PC-9 (cell line): Measurements from ENCODE around the gene INSYN2B. TPM values are rescaled to one million over a fixed set of nuclear protein-coding genes. Genes with fewer than 3 reads are reported as not detected.
A peak's percentile ranks its signal among the peaks of the same experiment; 100 is the strongest.

Experiments
- BruUV-seq: library from RNA; stranded (reverse); fragments of 400-500 nt; replicated peaks from 2 replicates; lab custom pipeline; 2021; lab: Mats Ljungman, UMichigan
- CTCF ChIA-PET: fragments of 300-600 bp; sonication (Branson Sonifier 250); formaldehyde crosslinking; loops from one replicate; lab custom pipeline; 2022; ENCODE audit warnings: antibody characterized with exemption; lab: Charles Lee
- POLR2A ChIA-PET: fragments of 300-600 bp; sonication (Branson Sonifier 250); formaldehyde crosslinking; loops from one replicate; lab custom pipeline; 2022; ENCODE audit warnings: antibody characterized with exemption; ENCODE audit not compliant: unreplicated experiment; lab: Charles Lee
- DNase-seq, 2 experiments: peaks; one replicate each; pipeline versions ENCODE4 v3.0.0 to v3.0.0-alpha.2; 2015 to 2022; ENCODE audit warnings: mixed read lengths in 1 of 2
- H2AFZ ChIP-seq: fragments of 200-600 bp; sonication (generic); 2 replicates; pipeline ENCODE4 v1.8.1; 2017; ENCODE audit warnings: antibody characterized with exemption
- H3F3A ChIP-seq: fragments of 200-600 bp; sonication (generic); 2 replicates; pipeline ENCODE4 v1.8.1; 2017; ENCODE audit warnings: antibody characterized with exemption, mild to moderate bottlenecking, low read depth; ENCODE audit not compliant: insufficient read depth
- H3K27ac ChIP-seq: fragments of 200-600 bp; sonication (generic); 2 replicates; pipeline ENCODE4 v1.6.1; 2016; ENCODE audit warnings: mixed run types
- H3K27me3 ChIP-seq: fragments of 200-600 bp; sonication (generic); 2 replicates; pipeline ENCODE4 v1.6.1; 2016; ENCODE audit warnings: low read depth, mixed run types; ENCODE audit not compliant: insufficient read depth
- H3K36me3 ChIP-seq: fragments of 200-600 bp; sonication (generic); 2 replicates; pipeline ENCODE4 v1.6.1; 2016; ENCODE audit warnings: low read depth, mixed run types
- H3K4me1 ChIP-seq: fragments of 200-600 bp; sonication (generic); replicated peaks from 2 replicates; pipeline ENCODE4 v1.6.1; 2016; ENCODE audit warnings: mixed run types; ENCODE audit not compliant: insufficient read depth
- H3K4me2 ChIP-seq: fragments of 200-600 bp; sonication (generic); 2 replicates; pipeline ENCODE4 v1.6.1; 2017; ENCODE audit warnings: mixed run types
- H3K4me3 ChIP-seq: fragments of 200-600 bp; sonication (generic); 2 replicates; pipeline ENCODE4 v1.6.1; 2016; ENCODE audit warnings: mixed run types
- H3K79me2 ChIP-seq: fragments of 200-600 bp; sonication (generic); 2 replicates; pipeline ENCODE4 v1.6.1; 2017; ENCODE audit warnings: low read depth, mixed run types
- H3K9me2 ChIP-seq: fragments of 200-600 bp; sonication (generic); 2 replicates; pipeline ENCODE4 v1.8.1; 2017; ENCODE audit warnings: mild to moderate bottlenecking; ENCODE audit not compliant: insufficient read depth
- H3K9me3 ChIP-seq: fragments of 200-600 bp; sonication (generic); 2 replicates; pipeline ENCODE4 v1.8.1; 2016; ENCODE audit warnings: low read depth; ENCODE audit not compliant: insufficient read depth
- H4K20me1 ChIP-seq: fragments of 200-600 bp; sonication (generic); 2 replicates; pipeline ENCODE4 v1.8.1; 2017; ENCODE audit not compliant: insufficient read depth
- CTCF ChIP-seq: fragments of 200-600 bp; sonication (generic); conservative IDR thresholded peaks from 2 replicates; pipeline ENCODE4 v1.6.1; 2017; ENCODE audit warnings: mixed run types, antibody characterized with exemption, mild to moderate bottlenecking, moderate library complexity
- EZH2 ChIP-seq: fragments of 200-600 bp; sonication (generic); IDR thresholded peaks from 2 replicates; pipeline ENCODE4 v1.8.0; 2017; ENCODE audit warnings: antibody characterized with exemption, low read depth
- intact Hi-C: fragments of 100-400 bp; cut with micrococcal nuclease; formaldehyde crosslinking; loops from one replicate; pipeline ENCODE4 v1.10.0; 2022; ENCODE audit not compliant: unreplicated experiment
- total RNA-seq: library from RNA; stranded (reverse); gene quantifications from 2 replicates; pipeline ENCODE4 v1.2.3, GENCODE V29; 2021

INSYN2B gene
- total RNA-seq, 1 experiment from 2014 or later: not detected

GRCh38 chr5:169974121-169974770 lies 6.0 kb downstream of the INSYN2B start:
- no peak overlapping the region for H3K27ac ChIP-seq
- H3K79me2 ChIP-seq: peaks cover 13% of the 10 kb centered on the region
- no peak for TF ChIP-seq EZH2
- no peak for TF ChIP-seq CTCF
- H3K4me2 ChIP-seq: no peak overlapping the region
- ChIA-PET POLR2A (no interaction called here), CTCF (no interaction called here)
- no peaks in the 10 kb centered on the region for H3K9me3 ChIP-seq
- H3F3A ChIP-seq: peaks cover 32% of the 10 kb centered on the region
- intact Hi-C loops: loop anchor here (5.0 kb wide), 2 partner anchors 128 to 243 kb away; no protein-coding TSS in a partner anchor
- H3K27me3 ChIP-seq: no peaks in the 10 kb centered on the region
- H3K9me2 ChIP-seq: no peaks in the 10 kb centered on the region
- H3K4me1 ChIP-seq: peaks cover 58% of the 10 kb centered on the region
- H3K36me3 ChIP-seq: no peaks in the 10 kb centered on the region
- no peak for DNase-seq
- no peak overlapping the region for H2AFZ ChIP-seq
- H4K20me1 ChIP-seq: no peaks in the 10 kb centered on the region
- BruUV-seq: no TSS peak
- H3K4me3 ChIP-seq: no peak overlapping the region

GRCh38 chr5:169973056-169973455 lies 7.2 kb downstream of the INSYN2B start:
- Histone ChIP-seq H3K79me2 (peaks cover 4% of the 10 kb centered on the region), H3K4me3 (no peak overlapping the region), H3K36me3 (no peaks in the 10 kb centered on the region), H3K9me3 (no peaks in the 10 kb centered on the region), H3K27ac (no peak overlapping the region), H3K4me2 (no peak overlapping the region), H4K20me1 (no peaks in the 10 kb centered on the region), H3K9me2 (no peaks in the 10 kb centered on the region), H2AFZ (no peak overlapping the region), H3K27me3 (no peaks in the 10 kb centered on the region), H3K4me1 (peaks cover 49% of the 10 kb centered on the region), H3F3A (peaks cover 32% of the 10 kb centered on the region)
- no TSS peak for BruUV-seq
- intact Hi-C loops: loop anchor here (5.0 kb wide), 2 partner anchors 129 to 244 kb away; no protein-coding TSS in a partner anchor
- TF ChIP-seq CTCF (no peak), EZH2 (no peak)
- no peak for DNase-seq
- ChIA-PET POLR2A (no interaction called here), CTCF (no interaction called here)

GRCh38 chr5:169971780-169972179 lies 8.5 kb downstream of the INSYN2B start:
- TF ChIP-seq EZH2 (no peak), CTCF (no peak)
- H4K20me1 ChIP-seq: no peaks in the 10 kb centered on the region
- H3K36me3 ChIP-seq: no peaks in the 10 kb centered on the region
- no peaks in the 10 kb centered on the region for H3K9me3 ChIP-seq
- H3F3A ChIP-seq: peaks cover 20% of the 10 kb centered on the region
- peaks cover 4% of the 10 kb centered on the region for H3K79me2 ChIP-seq
- POLR2A ChIA-PET: interaction anchor here (0.6 kb wide), 1 partner anchor 1396 kb away, joined by 3 read pairs; no protein-coding TSS in a partner anchor
- no peaks in the 10 kb centered on the region for H3K27me3 ChIP-seq
- H2AFZ ChIP-seq: no peak overlapping the region
- CTCF ChIA-PET: interaction anchor here (0.6 to 1.5 kb wide), 4 partner anchors 9 to 1118 kb away, joined by 4 to 15 read pairs (median 12); partner anchors contain the start of gene INSYN2B
- BruUV-seq: no TSS peak
- H3K27ac ChIP-seq: peak overlapping the region; percentile 88
- peaks cover 36% of the 10 kb centered on the region for H3K4me1 ChIP-seq
- H3K4me3 ChIP-seq: no peak overlapping the region
- H3K9me2 ChIP-seq: no peaks in the 10 kb centered on the region
- peak overlapping the region; percentile 69 for H3K4me2 ChIP-seq
- intact Hi-C loops: loop anchor here (5.0 kb wide), 2 partner anchors 131 to 246 kb away; no protein-coding TSS in a partner anchor
- no peak for DNase-seq
